ENCODE data around the gene ENGASE.
"Not testable (repeated sequence)": the region's sequence is repeated elsewhere in the genome, so short reads cannot be mapped to it uniquely, and the experiment has no call there.

Gene ENGASE

DNA sequence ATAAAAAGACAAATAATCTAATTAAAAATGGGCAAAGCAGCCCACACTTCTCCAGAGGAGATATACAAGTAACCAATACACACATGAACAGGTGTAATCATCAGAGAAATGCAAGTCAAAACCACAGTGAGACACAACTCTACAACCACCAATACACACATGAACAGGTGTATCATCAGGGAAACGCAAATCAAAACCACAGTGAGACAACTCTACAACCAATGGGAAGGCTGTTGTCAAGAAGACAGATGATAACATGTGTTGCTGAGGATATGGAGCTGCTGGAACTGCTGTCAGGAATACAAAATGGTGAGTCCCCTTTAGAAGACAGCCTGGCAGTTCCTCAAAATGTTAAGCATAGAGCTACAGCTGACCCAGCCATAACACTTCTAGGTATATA, 22.5 kb upstream of the ENGASE start:
- DNase-seq, result no peak

DNA sequence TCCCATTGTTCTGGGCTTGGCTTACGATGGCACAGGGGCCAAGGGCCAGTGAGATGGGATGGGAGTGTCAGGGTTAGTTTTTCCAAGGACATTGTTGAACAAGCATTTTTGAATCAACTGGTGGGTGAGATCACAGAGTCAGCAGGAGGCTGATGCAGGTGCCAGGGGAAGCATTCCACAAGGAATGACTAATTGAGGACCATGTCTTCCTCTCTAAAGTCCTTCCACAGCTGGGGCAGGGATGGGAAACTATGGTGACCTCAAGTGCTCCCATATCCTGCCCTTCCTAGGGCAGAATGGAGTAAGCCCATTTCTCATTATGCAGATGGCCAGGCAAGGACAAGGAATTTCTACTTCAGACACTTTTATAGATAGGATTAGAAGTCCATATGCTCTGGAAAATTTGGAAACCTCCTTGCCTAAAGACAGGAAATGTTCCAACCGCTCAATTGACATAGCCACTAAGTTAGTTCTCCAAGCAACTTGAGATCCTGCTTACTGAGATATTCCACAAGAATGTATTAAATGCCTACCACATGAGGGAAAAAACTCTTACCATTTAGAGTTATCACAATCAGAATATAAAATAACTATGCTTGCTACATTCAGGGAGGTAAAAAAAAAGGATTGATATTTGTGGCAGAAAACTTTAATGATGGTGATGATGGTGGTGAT, 21.2 kb upstream of the ENGASE start:
- no peak for DNase-seq

DNA sequence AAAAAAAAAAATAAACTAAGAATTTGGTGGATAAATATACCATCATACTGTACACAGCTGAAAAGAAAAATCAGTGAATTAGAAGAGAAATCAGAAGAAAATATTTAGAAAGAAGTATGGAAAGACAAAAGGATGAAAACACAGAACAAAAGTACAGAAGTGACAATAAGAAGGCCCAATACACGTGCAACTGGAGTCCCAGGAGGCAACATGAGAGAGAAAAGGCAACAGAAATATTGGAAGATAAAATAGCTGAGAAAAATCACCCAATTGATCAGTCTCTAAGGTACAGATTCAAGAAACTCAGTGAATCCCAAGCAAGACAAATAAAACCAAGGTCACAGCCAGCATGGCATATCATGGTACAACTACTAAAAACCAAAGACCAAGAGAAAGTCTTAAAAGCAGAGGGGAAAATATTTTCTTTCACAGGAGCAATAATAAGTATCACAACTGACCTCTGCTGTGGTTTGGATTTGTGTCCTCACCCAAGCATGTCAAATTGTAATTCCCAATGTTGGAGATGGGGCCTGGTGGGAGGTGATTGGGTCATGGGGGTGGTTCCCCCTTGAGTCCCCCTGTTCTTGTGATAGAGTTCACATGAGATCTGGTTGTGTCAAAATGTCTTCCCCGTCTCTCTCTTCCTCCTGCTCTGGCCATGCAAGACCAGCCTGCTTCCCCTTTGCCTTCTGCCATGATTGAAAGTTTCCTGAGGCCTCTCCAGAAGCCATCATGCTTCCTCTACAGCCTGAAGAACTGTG, 20.2 kb upstream of the ENGASE start:
- no peak for DNase-seq

DNA sequence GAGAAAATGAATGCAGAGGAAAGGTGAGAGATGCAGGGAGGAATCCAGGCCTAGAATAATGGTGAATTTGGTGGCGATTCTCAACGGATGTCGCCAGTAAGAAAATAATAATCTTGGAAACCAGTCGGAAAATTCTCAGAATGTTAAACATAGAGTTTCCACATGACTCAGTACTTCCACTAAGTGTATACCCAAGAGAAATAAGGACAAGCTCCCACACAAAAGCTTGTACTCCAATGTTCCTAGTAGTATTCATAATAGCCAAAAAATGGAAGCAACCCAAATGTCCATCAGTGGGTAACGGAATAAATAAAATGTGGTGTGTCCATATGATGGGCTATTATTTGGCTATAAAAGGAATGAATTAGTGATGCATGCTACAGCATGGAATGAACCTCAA, 19.4 kb upstream of the ENGASE start:
- no peak for DNase-seq

DNA sequence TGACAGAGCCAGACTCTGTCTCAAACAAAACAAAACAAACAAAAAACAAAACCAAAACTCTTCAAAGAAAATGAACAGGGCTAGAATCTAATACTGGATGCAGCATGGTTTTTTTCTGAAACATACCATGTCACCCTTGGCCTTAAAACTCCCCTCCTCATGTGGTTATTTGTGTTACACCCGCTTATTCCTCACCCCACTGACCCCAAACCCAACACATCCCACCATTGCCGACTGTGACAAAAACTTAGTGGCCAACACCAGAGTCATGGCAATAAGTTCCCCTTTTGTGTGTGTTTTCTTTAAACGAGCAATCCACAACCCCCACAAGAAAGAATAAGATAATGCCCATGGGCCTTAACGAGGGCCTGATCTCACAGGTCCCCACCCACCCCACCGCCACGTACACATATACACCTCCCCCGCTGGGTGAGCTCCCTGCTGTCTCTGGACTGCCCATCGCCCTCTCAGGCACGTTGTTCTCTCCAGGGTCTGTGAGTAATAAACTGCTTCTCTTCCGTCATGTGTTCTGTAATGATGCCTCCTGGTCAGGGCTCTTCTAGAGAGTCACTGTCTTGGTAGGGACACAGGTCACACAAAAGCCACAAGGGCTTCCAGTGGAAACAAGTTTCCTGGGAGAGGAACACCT, 16.8 kb upstream of the ENGASE start:
- no peak for DNase-seq

DNA sequence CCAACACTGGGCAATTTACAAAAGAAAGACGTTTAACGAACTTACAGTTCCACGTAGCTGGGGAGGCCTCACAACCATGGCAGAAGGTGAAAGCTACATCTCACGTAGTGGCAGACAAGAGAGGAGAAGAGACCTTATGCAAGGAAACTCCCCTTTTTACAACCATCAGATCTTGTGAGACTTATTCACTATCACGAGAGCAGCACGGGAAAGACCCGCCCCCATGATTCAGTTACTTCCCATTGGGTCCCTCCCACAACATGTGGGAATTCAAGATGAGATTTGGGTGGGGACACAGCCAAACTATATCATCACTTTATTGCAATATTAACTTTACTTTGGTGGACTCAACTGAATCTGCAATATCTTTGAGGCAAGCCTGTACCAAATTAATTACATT, 11.9 kb upstream of the ENGASE start:
- DNase-seq, result no peak

DNA sequence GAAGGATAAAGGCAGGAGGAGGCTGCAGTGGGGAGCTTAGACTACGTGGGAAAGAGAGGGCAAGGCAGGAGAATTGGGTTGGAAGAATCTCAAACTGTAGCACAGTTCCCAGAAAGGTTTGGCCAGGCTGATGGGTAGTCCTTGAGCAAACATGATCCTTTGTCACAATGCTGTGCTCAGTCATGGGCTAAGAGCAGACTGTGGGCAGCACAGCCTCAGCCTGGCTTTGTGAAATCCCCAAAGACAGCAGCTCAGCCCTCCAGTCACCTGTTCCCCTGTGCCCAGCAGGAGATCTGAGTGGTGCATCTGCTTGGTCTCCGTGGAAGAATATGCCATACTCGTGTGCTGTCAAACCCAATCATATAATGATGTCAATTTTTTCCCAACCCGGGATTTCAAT, 10.6 kb upstream of the ENGASE start:
- no peak for DNase-seq

DNA sequence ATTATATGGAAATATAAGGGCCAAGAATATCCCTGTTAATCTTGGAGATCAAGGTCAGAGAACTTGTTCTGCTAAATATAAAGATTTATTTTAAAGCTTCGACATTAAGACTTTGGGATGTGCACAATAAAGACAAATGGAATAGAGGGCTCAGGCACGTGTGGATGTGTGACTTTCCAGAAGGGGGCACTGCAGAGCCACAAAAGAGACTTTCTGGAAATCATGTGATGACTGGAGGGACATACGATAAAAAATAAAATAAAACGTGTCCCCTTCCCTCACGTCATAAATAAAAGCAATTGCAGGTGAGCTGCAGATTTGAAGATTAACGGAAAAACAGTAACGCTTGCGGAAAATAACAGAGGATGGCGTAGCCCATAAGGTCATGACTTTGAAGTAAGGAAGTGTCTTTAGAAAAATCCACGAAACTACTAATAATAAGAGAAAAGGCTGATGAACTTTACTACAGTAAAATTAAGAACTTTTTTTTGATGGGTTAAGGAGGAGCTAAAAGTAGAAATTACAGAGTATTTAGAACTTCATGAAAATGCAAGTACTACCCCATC, 9.4 kb upstream of the ENGASE start:
- peak in 6 of 56 donors; percentile 5 to 32 (median 12) for DNase-seq

DNA sequence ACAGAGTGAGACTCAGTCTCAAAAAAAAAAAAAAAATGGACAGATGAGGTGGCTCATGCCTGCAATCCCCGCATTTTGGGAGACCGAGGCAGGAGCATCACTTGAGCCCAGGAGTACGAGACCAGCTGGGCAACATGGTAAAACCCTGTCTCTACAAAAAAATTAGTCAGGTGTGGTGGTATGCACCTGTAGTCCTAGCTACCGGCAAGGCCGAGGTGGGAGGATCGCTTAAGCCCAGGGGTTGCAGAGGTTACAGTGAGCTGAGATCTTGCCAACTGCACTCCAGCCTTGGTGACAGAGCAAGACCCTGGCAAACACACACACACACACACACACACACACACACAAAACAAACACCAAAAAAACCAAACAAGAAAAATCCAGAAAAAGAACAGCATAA, 7.7 kb upstream of the ENGASE start:
- no peak for DNase-seq

DNA sequence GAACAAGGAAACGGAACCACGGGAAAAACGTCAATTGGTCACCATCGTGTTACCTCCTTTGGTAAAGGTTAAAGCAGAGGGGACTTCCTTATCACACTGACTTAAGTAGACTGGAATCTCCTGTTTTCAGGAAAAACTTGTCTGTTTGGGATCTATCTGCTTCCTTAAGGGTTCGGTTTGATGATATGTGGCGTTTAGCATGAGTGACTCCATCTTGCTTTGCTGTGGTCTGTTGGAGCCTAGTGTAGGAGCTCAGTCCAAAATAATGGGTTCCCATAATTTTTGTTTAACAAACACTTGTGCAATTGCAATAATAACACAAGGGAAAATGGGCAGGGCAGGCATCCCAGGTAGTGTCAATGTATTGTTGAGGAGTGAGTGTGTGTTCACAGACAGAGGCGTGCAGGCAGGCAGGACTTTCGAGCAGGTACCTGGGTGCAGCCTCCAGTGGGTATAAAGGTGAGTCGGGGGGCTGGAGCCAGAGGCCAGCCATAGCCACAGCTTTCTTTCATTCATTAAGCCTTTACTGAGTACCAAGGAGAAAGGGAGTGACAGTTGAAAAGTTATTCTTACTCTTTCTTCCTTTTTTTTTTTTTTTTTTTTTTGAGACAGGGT, 4.3 kb upstream of the ENGASE start:
- no peak for DNase-seq

DNA sequence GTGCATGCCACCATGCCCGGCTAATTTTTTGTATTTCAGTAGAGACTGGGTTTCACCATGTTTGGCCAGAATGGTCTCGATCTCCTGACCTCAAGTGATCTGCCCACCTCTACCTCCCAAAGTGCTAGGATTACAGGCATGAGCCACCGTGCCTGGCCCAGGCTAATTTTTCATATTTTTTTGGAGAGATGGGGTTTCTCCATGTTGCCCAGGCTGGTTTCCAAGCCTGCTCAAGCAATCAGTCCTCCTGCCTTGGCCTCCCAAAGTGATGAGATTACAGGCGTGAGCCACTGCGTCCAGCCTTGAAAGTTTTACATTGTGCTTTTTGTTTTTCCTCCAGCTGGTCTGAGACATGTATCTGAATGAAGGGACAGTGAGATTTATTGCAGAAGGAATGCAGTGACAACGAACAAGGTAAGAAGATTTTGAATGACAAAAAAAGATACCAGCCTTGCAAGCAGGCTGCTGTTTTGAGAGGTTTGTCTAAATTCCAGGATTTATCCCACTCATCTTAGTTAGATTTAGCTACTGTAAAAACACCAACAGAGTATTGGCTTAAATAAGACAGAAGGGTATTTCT, 3.4 kb upstream of the ENGASE start:
- DNase-seq, result no peak

DNA sequence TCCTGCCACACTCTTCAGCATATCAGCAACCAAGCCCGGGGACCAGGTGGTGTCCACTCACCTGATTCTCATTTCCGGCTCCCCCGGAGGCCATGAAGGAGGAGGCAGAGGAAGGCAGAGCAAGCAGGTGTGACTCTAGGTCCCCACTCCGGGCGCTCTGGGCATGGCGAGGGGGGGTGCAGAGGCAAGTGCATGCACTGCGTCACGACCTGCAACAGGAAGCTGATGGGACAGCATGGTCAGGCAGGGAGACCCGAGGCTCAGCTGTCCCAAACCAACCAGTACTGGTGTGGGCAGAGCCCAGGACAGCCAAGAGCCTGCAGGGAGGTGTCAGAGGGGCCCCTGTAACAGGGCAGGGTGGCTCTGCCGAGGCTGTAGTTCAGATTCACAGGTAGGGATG, 2.1 kb upstream of the ENGASE start:
- no peak for DNase-seq

DNA sequence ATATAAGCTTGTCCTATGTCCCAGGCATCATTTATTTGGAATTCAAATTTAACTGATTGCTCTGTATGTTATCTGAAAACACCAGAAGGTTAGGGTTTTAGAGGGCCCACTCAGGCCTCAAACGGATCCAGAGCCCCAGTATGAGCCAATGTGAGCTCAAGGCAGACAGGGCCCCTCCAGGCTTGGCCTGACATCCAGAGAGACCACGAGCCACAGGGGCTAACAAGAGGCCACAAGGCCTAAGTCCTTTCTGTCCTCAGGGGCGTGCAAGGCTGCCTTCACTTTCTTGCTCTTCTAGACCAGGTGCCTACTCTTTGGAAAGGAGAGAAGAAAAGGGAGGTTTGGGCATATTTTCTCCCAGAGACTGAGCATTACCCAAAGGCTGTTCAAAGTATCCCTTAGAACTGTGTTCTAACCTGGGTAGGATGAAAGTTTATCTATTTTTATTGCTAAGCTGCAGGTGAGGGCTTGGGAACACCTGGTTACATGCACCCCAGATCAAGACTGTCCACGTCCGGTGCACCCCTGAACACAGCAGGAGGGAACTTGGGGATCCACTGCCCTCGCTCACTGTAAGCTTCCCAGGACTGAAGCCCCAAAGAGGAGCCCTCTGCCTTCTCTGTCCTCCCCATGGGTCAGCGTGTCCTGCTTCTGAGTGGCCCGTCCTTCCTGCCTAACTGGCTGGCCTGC, 1.5 kb upstream of the ENGASE start:
- DNase-seq, result no peak

DNA sequence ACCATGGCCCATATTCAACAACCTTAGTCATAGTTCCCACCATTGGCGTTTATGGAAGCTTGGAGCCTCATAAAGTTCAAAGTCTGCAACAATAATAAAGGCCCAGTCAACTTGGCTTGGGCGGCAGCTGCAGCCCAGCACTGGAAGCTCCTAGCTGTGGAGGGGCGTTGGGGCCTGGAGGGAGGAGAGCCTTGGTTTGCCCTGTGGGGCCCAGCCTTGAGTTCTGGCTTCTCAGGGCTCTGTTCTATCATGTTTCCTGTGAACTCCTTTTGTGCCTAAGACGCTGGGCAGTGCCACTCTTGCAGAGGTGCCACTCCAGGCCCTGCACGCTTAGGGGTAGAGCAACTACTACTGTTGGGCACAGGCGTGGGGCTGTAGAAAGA, 927 bp upstream of the ENGASE start:
- no peak for DNase-seq

DNA sequence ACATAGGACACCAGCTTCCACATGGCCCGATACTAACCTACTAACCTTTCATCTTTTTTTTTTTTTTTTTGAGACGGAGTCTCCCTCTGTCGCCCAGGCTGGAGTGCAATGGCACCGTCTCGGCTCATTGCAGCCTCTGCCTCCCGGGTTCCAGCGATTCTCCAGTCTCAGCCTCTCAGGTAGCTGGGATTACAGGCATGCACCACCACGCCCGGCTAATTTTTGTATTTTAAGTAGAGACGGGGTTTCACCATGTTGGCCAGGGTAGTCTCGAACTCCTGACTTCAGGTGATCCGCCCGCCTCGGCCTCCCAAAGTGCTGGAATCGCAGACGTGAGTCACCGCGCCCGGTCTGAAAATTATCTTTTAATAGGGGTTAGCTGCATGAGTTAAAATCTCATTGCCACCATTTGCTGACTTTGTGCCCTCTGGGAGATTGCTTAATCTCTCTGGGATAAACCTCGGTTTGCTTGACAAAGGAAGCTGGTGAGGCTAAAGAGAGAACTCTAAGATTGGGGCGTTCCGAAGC, 439 bp upstream of the ENGASE start:
- not testable (repeated sequence) for DNase-seq

DNA sequence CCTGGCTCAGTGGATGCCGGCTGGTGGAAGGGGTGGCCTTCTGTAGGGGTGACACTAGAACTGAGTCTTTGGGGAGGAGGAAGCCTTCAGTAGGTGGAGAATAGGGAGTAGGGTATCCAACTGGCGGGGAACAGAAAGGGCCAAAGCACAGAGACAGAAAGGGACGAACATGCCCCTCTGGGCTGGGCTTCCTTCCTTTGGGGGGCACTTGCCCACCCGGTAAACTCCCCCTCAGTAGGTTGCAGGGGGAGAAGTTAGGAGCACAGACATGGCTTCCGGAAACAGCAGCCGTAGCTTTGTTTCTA, 774 bp downstream of the ENGASE start:
- DNase-seq, result peak in 2 of 56 donors; percentile 24 to 34

DNA sequence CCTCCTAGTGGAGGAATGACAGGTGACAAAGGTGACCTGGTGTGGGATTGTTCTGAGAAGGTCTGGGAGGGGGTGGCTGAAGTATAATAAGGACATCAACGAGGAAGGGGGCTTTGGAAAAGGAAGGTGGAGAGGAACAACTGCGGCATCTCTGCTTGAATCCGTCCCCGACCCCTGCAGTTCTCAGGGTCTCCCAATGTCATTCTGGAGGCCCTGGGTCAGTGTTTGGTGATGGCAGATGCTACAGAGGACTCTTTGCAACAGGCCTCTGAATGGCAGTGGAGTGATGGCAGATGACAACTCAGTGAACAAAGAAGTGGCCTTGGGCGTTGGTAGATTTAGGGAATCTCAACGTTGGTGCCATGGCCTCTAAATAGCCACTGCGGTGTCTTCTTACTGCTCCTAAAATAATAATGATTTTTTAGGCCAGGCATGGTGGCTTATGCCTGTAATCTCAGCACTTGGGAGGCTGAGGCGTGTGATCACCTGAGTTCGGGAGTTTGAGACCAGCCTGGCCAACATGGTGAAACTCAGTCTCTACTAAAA, 1.3 kb downstream of the ENGASE start:
- DNase-seq, result no peak

DNA sequence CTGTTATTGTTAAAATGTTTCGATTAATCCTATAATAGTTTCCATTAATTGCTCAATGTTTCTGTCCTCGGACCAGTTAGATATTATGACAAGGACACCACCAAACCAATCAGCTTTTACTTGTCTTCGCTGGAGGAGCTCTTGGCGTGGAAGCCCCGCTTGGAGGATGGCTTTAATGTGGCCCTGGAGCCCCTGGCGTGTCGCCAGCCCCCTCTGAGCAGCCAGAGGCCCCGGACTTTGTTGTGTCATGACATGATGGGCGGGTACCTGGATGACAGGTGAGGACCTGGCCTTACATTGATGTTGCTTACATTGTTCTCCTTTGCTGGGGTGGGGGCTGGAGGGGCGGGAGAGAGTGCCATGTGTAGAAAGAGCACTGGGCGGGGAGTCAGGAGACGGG, 3.0 kb downstream of the ENGASE start:
- DNase-seq, result no peak

DNA sequence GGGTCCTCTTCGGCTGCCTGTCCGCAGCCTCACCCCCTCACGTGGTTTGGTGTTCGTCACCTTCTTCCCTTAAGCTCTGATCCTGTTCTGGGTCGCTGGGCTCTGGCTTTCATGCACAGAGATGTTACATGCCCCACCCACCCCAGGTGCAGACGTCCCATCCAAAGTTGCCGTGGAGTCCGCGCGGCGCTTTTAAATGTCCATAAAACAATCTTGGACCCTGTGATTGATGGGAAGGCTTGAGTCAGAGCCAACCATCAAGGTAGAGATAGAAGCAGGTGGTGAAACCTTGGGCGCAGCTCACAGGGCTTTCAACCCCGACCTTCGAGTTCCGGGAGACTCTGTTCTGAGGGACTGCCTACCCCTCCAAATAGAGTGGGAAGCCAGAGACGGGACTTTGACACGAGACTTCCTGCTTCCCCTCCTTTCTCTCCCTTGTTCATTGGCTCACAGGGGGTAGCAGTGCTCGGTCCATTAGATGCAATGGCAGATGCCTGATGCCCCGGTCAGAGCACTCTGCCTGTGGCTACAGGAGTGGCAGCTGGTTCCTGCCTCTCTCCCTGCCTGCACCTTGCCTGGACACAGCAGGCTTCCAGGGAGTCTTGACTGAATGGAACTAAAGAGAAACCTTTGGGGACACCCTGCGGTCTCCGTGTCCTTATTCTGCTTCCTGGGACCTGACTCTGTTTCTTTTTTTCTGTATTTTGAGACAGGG, 4.0 kb downstream of the ENGASE start:
- no peak for DNase-seq

Measured in nucleus accumbens (tissue), 56 donors.